ENCODE data around the gene NCAM1.
A peak's percentile ranks its signal among the peaks of the same experiment; 100 is the strongest.

The NCAM1 gene

DNA sequence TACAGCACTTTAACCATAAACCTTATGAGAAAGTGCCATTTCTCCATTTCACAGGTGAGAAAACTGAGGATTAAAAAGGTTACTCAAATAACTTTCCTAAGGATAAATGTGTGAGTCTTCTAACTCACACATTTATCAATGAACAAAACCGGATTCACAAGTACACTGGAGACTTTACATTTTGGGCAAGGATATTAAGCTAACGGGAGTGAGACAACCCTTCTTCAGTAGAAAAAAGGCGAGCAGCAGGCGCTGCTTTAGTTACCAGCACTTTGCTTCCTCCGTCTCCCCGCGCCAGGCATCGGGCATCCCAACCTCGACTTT, 352.8 kb downstream of the NCAM1 start:
- Histone ChIP-seq H3K27ac (replicated peaks) (no peak overlapping the region), H3K27me3 (ENCODE audit: insufficient read depth, poor library complexity, severe bottlenecking) (no peaks in the 10 kb centered on the region), H3K4me3 (replicated peaks; ENCODE audit: insufficient read depth, low read length) (no peak overlapping the region)
- TF ChIP-seq SPI1 (IDR thresholded peaks at IDR 0.05; ENCODE audit: borderline replicate concordance, low read depth) (no peak), POLR2AphosphoS5 (IDR thresholded peaks at IDR 0.05; ENCODE audit: low read depth) (no peak), GABPA (IDR thresholded peaks at IDR 0.05; ENCODE audit: low read depth) (no peak), CTCF (IDR thresholded peaks at IDR 0.05; ENCODE audit: insufficient read depth, low read length) (no peak), REST (IDR thresholded peaks at IDR 0.05; ENCODE audit: insufficient replicate concordance, low read depth) (no peak)
- DNase-seq (ENCODE audit: low read depth in 1 of 2, low spot score in 1 of 2), result no peak

DNA sequence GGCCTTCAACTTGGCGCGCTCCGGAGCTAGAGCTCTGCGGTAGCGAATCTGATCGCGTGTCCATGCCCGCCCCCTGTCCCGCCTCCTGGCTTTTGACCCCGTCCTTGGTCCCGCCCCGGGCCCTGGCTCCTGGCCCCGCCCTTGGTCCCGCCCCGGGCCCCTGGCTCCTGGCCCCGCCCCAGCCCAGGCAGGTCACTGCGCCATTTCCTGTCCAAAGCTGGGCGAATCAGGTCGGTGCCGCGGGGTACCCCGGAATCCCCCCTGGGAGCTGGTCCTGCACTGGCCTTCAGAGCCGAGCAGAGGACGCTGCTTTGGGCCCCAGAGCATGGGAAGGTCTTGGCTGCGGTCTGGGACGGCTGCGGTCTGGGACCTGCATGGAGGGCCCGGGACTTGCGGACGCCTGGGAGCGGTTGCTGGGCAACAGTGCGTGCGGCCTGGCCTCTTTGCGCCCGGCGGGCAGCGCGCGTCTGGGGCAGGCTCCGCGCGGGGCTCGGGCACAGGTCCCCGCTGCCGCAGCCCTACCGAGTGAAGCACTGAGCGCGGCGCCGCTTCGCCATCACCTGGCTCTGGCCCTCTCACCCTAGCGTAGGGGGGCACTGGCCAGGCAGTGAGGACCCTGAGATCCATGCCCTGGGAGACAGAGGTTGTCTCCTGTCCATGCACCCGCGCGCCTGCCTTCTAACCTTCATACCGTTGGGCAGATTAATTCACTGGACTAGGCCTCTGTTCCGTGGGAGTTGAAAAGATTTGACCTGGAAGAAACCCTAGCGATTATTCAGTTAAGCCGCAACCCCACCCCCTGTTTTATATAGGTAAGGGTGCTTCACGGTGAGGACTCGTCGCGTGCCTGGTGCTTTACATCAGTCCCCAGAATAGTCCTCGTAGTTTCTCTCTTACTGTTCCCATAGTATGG, 353.4 kb downstream of the NCAM1 start, which contains the start of gene TTC12:
Gene TTC12 (plus strand): TSS at position 195 of the 913 bp plus-strand sequence. CDS start 1,675 bp downstream, outside the sequence.
- peak; percentile 38 to 72 for DNase-seq (ENCODE audit: low read depth in 1 of 2, low spot score in 1 of 2)

More for the DNA sequence above, 353.4 kb downstream of the NCAM1 start, which contains the start of gene TTC12:
- Histone ChIP-seq H3K27ac (replicated peaks) (peak within 1 kb of the TSS; percentile 49; the same call in 1 of the 2 replicates), H3K27me3 (ENCODE audit: insufficient read depth, poor library complexity, severe bottlenecking) (no peaks in the 10 kb centered on the region), H3K4me3 (replicated peaks; ENCODE audit: insufficient read depth, low read length) (peak within 1 kb of the TSS; percentile 59)
- TF ChIP-seq POLR2AphosphoS5 (IDR thresholded peaks at IDR 0.05; ENCODE audit: low read depth) (no peak), REST (IDR thresholded peaks at IDR 0.05; ENCODE audit: insufficient replicate concordance, low read depth) (no peak), SPI1 (IDR thresholded peaks at IDR 0.05; ENCODE audit: borderline replicate concordance, low read depth) (no peak), CTCF (IDR thresholded peaks at IDR 0.05; ENCODE audit: insufficient read depth, low read length) (no peak), GABPA (IDR thresholded peaks at IDR 0.05; ENCODE audit: low read depth) (no peak)

Data from HL-60 (cell line).